Lung microvascular endothelial cell (primary cell): ENCODE measurements around the gene BCAS3. TPM values are rescaled to one million over a fixed set of nuclear protein-coding genes. Genes with fewer than 3 reads are reported as not detected.
"Not testable (repeated sequence)": the region's sequence is repeated elsewhere in the genome, so short reads cannot be mapped to it uniquely, and the experiment has no call there.

Experiments
- DNase-seq, 2 donors: peaks; one replicate each; pipeline versions ENCODE4 v3.0.0 to v3.0.0-alpha.2; 2010; ENCODE audit warnings: low read depth in 2 of 2
- total RNA-seq: library from RNA; depleted of rRNA; stranded (reverse); fragments of >200 nt; gene quantifications from 2 replicates; pipeline ENCODE4 v1.2.1, GENCODE V29; 2014

BCAS3 gene
- total RNA-seq, 1 donor from 2014 or later = 17.9 TPM

- no peak for DNase-seq
Measured at GRCh38 chr17:60744355-60744966, 66.8 kb downstream of the BCAS3 start.

- DNase-seq = no peak
Measured at GRCh38 chr17:60745544-60745943, 67.9 kb downstream of the BCAS3 start.

DNA sequence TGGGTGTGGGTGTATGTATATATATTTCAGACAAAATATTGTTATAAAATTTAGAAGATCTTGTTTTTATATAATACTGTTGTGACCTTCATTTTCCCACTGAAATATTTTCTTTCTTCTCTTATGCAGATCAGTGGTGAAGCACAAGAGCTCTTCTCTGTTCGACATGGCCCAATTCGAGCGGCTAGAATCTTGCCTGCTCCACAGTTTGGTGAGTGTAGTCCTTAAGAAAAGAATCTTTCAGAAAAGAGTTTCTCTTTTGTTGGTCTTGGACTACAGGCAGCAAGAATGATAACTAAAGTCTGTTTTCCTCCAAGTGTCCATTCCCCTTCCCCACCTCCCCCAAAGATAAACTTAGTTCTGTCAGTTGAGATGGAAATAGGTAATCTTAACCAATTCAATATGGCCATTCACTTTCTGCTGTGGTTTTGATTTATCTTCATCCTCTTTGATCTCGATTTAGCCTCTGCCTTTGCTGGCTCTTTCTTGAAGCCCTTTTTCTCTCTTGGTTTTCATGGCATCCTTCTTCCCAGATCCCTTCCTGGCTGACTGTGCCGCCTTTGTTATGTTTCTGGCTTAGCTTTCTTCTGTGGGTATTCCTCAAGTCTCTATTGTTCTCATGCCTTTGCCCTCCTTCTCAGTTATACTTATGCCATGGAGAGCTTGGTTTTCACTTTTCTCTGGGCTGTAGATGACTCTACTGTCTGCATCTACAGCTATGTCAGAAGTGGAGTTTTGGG, 69.6 kb downstream of the BCAS3 start:
- no peak for DNase-seq

DNA sequence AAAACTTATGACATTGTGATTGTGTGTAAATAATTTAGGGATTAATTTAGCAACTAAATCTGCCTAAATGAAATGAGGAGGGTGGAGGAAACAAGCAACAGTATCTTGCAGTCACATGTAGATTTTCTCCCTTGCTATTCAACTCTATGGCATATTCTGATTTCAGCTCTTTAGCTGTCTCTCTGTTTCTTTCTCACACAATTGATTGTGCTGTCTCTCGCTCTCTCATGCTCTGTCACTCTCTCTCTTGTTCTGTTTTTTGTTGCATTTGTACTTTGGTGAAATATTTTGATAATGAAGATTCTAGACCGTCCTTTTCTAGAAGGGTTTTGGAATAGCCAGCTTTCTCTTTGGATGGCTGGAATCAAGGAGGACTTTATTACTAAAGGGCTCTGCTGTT, 70.6 kb downstream of the BCAS3 start:
- DNase-seq = no peak

GRCh38 chr17:60749050-60749449, 71.4 kb downstream of the BCAS3 start:
- no peak for DNase-seq

DNA sequence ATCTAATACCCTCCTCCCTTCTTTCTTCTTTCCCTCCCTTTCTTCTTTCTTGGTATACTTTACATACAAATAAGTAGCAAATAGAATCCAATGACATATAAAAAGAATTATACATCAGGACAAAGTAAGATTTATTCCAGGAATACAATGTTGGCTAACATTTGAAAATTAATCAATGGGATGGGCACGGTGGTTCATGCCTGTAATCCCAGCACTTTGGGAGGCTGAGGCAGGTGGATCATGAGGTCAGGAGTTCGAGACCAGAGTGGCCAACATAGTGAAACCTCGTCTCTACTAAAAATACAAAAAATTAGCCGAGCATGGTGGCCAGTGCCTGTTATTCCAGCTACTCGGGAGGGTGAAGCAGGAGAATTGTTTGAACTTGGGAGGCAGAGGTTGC, 72.1 kb downstream of the BCAS3 start:
- no peak for DNase-seq

GRCh38 chr17:60750640-60751039, 73.0 kb downstream of the BCAS3 start:
- no peak for DNase-seq

DNA sequence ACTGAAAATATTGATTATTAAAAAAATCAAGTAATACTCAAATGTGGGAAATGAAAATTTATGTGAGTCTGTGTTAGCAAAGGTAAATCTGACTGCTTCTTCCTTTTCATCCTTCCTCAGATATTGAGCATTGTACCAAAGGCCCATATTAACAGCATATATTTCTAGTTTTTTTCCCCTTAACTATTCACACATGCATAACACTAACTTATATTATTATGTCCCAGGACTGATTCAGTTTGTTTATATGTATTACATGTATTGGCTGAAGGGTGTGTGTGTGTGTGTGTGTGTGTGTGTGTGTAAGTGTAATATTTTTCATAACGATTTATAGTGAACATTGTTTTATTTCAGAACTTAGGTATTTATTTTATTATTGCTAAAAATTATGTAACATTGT, 74.2 kb downstream of the BCAS3 start:
- no peak for DNase-seq

GRCh38 chr17:60752873-60753577, 75.4 kb downstream of the BCAS3 start:
- DNase-seq = no peak

DNA sequence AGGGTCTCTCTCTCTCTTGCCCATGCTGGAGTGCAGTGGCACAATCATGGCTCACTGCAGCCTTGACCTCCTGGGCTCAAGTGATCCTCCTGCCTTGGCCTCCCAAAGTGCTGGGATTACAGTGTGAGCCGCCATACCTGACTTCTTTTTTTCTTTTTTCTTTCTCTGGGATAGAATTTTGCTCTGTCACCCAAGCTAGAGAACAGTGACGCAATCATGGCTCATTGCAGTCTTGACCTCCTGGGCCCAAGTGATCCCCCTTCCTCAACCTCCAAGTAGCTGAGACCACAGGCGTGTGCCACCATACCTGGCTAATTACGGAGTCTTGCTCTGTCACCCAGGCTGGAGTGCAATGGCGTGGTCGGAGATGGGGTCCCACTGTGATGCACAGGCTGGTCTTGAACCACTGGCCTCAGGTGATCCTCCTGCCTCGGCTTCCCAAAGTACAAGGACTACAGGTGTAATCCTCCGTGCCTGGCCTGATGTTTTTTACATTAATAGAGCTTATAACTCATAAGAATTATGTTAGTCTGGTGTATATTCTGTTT, 76.5 kb downstream of the BCAS3 start:
- no peak for DNase-seq

GRCh38 chr17:60756798-60757197, 79.1 kb downstream of the BCAS3 start:
- DNase-seq = not testable (repeated sequence)

DNA sequence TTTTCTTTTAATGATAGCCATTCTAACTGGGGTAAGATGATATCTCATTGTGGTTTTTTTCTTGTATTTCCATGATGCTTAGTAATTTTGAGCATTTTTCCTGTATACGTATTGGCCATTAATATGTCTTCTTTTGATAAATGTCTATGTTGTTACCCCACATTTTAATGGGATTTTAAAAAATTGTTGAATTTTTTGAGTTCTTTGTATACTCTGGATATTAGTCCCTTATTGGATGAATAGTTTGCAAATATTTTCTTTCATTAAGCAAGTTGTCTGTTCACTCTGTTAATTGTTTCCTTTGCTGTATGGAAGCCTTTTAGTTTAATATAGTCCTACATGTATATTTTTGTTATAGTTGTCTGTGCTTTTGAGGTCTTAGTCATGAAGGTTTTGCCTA, 79.8 kb downstream of the BCAS3 start:
- DNase-seq = no peak

GRCh38 chr17:60759756-60760155, 82.1 kb downstream of the BCAS3 start:
- no peak for DNase-seq

- DNase-seq = not testable (repeated sequence)
Measured at GRCh38 chr17:60761301-60761700, 83.7 kb downstream of the BCAS3 start.

DNA sequence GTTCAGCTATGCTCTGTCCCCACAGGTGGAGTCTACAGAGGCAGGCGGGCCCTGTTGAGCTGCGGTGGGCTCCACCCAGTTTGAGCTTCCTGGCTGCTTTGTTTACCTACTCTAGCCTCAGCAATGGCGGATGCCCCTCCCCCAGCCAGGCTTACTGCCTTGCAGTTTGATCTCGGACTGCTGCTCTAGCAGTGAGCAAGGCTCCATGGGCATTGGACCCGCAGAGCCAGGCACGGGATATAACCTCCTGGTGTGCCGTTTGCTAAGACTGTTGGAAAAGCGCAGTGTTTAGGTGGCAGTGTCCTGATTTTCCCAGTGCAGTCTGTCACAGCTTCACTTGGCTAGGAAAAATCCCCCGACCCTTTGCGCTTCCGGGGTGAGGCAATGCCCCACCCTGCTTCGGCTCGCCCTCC, 89.1 kb downstream of the BCAS3 start:
- no peak for DNase-seq

- DNase-seq = no peak
Measured at GRCh38 chr17:60767744-60768308, 90.2 kb downstream of the BCAS3 start.

- no peak for DNase-seq
Measured at GRCh38 chr17:60769327-60769726, 91.7 kb downstream of the BCAS3 start.

DNA sequence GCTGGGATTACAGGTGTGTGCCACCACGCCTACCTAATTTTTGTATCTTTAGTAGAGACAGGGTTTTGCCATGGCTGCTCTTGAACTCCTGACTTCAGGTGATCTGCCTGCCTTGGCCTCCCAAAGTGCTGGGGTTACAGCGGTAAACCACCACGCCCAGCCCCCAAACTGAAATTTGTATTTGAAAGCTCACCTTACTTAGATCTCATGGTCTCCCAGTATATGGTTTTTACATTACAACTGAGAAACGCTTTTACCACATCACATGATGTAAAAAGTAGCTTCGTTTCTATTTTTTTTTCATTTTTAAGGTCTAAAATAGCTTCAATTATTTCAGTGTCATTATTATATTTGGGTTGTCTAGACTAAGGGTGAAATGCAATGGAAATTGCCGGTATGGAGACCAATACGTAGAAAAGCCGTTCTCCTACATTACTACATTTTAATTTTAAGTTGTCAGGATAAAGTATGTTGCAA, 93.3 kb downstream of the BCAS3 start:
- no peak for DNase-seq

DNA sequence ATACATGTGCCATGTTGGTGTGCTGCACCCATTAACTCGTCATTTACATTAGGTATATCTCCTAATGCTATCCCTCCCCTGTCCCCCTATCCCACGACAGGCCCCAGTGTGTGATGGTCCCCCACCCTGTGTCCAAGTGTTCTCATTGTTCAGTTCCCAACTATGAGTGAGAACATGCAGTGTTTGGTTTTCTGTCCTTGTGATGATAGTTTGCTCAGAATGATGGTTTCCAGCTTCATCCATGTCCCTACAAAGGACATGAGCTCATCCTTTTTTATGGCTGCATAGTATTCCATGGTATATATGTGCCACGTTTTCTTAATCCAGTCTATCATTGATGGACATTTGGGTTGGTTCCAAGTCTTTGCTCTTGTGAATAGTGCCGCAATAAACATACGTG, 94.0 kb downstream of the BCAS3 start:
- not testable (repeated sequence) for DNase-seq

DNA sequence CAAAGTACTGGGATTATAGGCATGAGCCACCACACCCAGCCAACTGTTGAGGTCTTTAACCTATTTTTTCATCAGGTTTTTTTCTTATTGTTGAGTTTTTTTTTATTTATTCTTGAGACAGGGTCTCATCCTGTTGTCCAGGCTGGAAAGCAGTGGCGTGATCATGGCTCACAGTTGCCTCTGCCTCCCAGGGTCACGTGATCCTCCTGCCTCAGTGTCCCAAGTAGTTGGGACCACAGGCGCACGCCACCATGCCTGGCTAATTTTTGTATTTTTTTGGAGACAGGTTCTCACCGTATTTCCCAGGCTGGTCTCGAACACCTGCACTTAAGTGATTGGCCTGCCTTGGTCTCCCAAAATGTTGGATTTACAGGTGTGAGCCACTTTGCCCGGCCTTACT, 95.9 kb downstream of the BCAS3 start:
- no peak for DNase-seq

DNA sequence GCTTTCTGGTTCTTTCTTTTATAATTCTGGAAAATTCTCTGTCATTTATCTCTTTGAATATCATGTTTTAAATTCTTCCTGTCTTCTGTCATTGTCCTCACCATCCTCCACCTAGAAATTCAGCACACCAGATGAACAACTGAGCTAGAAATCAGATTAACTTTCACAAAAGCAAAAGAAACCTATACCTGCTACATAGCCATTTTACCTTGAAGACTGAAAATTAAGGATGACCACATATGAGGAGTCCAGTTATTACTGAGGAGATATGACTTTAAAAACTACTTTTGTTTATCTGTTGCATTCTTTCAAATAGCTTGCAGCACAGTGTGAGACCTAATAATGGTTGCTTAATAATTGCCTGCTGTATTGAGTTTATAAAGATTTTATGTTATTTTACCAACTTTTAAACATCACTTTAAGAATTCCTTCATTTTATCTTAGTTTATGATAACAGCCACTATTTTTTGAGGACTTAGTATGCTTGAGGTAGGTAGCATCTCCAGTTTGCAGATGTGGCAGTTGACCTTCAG, 104.3 kb downstream of the BCAS3 start:
- DNase-seq = no peak

GRCh38 chr17:60782742-60783141, 105.1 kb downstream of the BCAS3 start:
- no peak for DNase-seq
